Upper lobe of right lung (tissue), 1 donor: ENCODE data around the gene LCE1B. TPM values are rescaled to one million over a fixed set of nuclear protein-coding genes. Genes with fewer than 3 reads are reported as not detected.

ENCODE experiments used
- ATAC-seq: fragments of 200-7000 bp; cut with Tn5 transposase; one replicate; pipeline ENCODE4 v1.9.1; 2020; ENCODE audit warnings: mild to moderate bottlenecking, moderate library complexity
- DNase-seq: peaks from one replicate; pipeline ENCODE4 v3.0.0-alpha.2; 2020
- H3K27ac ChIP-seq: fragments of 200-600 bp; one replicate; pipeline ENCODE4 v1.8.0; 2022
- H3K27me3 ChIP-seq: fragments of 200-600 bp; one replicate; pipeline ENCODE4 v1.8.0; 2022; ENCODE audit warnings: mild to moderate bottlenecking
- H3K36me3 ChIP-seq: fragments of 200-600 bp; one replicate; pipeline ENCODE4 v1.8.0; 2022
- H3K4me1 ChIP-seq: fragments of 200-600 bp; one replicate; pipeline ENCODE4 v1.8.0; 2022
- H3K4me3 ChIP-seq: fragments of 200-600 bp; one replicate; pipeline ENCODE4 v1.8.0; 2022; ENCODE audit warnings: mild to moderate bottlenecking
- H3K9me3 ChIP-seq: fragments of 200-600 bp; one replicate; pipeline ENCODE4 v1.8.0; 2022
- intact Hi-C: fragments of 100-400 bp; cut with DNase I; formaldehyde crosslinking; loops from one replicate; pipeline ENCODE4 v1.11.0; 2022
- total RNA-seq: library from RNA; stranded (reverse); fragmentation: NEBNext Ultra II Directional; extraction: Animal tissue kit (Norgen Biotek cat#: 25700); gene quantifications from one replicate; pipeline ENCODE4 v1.2.1, GENCODE V29; 2021
- TF ChIP-seq, protein P1 (sequence below): fragments of 200-600 bp; IDR thresholded peaks from one replicate; pipeline ENCODE4 v1.8.0; 2022; ENCODE audit warnings: antibody characterized with exemption
- donor health status: DM: no; HTN: yes; CAD: no; lungs with severe emphysema.

The LCE1B gene
- total RNA-seq, 1 donor from 2014 or later: not detected

DNA sequence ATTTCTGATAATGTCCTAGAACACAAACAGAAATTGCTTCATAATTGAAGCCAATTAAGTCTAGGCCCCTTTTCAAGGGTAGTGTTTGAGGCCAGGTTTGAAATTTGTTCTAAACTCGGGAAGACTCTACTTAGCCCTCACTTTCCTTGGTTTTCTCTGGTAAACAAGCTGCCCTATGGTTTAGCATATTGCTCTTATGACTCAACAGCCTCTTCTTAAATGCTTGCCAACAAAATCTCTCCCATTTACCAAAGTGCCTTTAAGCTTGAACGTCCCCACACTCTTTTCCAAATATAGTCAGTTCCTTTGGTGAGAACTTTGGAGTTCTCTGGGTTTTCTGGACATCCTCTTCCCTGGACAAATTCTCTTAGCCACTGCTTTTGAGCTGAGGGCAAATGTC lies 25.1 kb downstream of the LCE1B start:
- no peak for ATAC-seq
- no peaks in the 10 kb centered on the region for H3K27me3 ChIP-seq
- H3K4me1 ChIP-seq: no peaks in the 10 kb centered on the region
- intact Hi-C loops: no loop called here
- no peak overlapping the region for H3K4me3 ChIP-seq
- H3K9me3 ChIP-seq: no peaks in the 10 kb centered on the region
- H3K27ac ChIP-seq: no peak overlapping the region
- DNase-seq: no peak
- TF ChIP-seq, protein P1, sequence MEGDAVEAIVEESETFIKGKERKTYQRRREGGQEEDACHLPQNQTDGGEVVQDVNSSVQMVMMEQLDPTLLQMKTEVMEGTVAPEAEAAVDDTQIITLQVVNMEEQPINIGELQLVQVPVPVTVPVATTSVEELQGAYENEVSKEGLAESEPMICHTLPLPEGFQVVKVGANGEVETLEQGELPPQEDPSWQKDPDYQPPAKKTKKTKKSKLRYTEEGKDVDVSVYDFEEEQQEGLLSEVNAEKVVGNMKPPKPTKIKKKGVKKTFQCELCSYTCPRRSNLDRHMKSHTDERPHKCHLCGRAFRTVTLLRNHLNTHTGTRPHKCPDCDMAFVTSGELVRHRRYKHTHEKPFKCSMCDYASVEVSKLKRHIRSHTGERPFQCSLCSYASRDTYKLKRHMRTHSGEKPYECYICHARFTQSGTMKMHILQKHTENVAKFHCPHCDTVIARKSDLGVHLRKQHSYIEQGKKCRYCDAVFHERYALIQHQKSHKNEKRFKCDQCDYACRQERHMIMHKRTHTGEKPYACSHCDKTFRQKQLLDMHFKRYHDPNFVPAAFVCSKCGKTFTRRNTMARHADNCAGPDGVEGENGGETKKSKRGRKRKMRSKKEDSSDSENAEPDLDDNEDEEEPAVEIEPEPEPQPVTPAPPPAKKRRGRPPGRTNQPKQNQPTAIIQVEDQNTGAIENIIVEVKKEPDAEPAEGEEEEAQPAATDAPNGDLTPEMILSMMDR: no peak
- H3K36me3 ChIP-seq: no peaks in the 10 kb centered on the region

DNA sequence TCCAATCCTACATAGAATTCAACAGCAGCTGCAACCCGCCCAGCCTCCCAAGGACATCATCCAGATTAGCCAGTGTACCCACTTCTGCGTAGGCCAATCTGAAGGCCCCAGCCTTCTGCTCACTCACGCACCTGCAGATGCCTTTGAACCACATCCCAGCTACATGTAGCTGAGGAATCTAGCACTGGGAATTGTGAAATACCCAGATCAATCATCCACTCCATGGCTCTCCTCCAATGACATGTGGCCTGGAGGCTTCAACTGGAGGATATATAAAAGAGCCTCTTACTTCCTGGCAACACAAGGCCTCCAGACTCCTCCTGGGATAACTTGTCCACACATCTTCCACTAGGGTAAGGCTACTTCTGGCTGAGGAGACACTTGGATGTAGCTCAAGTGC lies 30.8 kb downstream of the LCE1B start, which contains the start of gene LCE6A:
TSS of gene LCE6A (plus strand) at position 301 of the 400 bp plus-strand sequence. CDS start 665 bp downstream, outside the sequence.
- no peaks in the 10 kb centered on the region for H3K27me3 ChIP-seq
- TF ChIP-seq, protein P1: no peak
- no peak within 1 kb of the TSS for H3K4me3 ChIP-seq
- H3K9me3 ChIP-seq: no peaks in the 10 kb centered on the region
- H3K27ac ChIP-seq: no peak within 1 kb of the TSS
- intact Hi-C loops: no loop called here
- H3K36me3 ChIP-seq: no peaks in the 10 kb centered on the region
- ATAC-seq (no peak), DNase-seq (no peak)
- no peaks in the 10 kb centered on the region for H3K4me1 ChIP-seq

GRCh38 chr1:152855661-152856060 lies 43.9 kb downstream of the LCE1B start:
- Histone ChIP-seq H3K27me3 (no peaks in the 10 kb centered on the region), H3K36me3 (no peaks in the 10 kb centered on the region), H3K4me1 (no peaks in the 10 kb centered on the region), H3K4me3 (no peak overlapping the region), H3K9me3 (no peaks in the 10 kb centered on the region), H3K27ac (no peak overlapping the region)
- ATAC-seq (no peak), DNase-seq (no peak)
- intact Hi-C loops: no loop called here
- TF ChIP-seq, protein P1: no peak

GRCh38 chr1:152858062-152858461 lies 46.3 kb downstream of the LCE1B start:
- no peaks in the 10 kb centered on the region for H3K36me3 ChIP-seq
- no peaks in the 10 kb centered on the region for H3K9me3 ChIP-seq
- H3K27ac ChIP-seq: no peak overlapping the region
- ATAC-seq (no peak), DNase-seq (no peak)
- no peaks in the 10 kb centered on the region for H3K27me3 ChIP-seq
- H3K4me3 ChIP-seq: no peak overlapping the region
- intact Hi-C loops: no loop called here
- TF ChIP-seq, protein P1: no peak
- no peaks in the 10 kb centered on the region for H3K4me1 ChIP-seq

DNA sequence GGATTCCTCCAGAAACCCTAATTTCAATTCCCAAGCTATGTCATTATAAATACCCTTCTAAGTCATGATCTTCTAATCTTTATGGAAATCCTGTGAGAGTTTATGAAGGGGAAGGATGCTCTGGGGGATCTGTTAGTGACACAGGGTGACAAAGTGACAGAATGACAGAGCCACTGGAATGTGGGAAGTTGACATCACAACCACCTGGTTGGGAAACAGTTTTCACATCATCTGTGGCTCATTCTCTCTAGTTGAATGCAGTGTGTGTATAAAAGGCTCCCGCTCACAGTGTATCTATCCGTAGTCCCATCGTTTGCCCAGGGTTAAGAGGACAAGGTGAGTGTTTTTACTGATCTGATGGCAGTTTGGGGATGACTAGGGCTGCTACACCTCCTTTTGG lies 47.9 kb downstream of the LCE1B start, which contains the start of gene LCE7A:
TSS of gene LCE7A (plus strand) at position 301 of the 400 bp plus-strand sequence. CDS start 702 bp downstream, outside the sequence.
- H3K4me1 ChIP-seq: no peaks in the 10 kb centered on the region
- no peak within 1 kb of the TSS for H3K4me3 ChIP-seq
- H3K27me3 ChIP-seq: no peaks in the 10 kb centered on the region
- H3K27ac ChIP-seq: no peak within 1 kb of the TSS
- DNase-seq (no peak), ATAC-seq (no peak)
- TF ChIP-seq, protein P1: no peak
- no peaks in the 10 kb centered on the region for H3K9me3 ChIP-seq
- intact Hi-C loops: no loop called here
- no peaks in the 10 kb centered on the region for H3K36me3 ChIP-seq

- H3K9me3 ChIP-seq: no peaks in the 10 kb centered on the region
- no peak for ATAC-seq
- TF ChIP-seq, protein P1: no peak
- no peaks in the 10 kb centered on the region for H3K27me3 ChIP-seq
- intact Hi-C loops: no loop called here
- no peak for DNase-seq
- H3K4me1 ChIP-seq: no peaks in the 10 kb centered on the region
- H3K36me3 ChIP-seq: no peaks in the 10 kb centered on the region
- no peak overlapping the region for H3K4me3 ChIP-seq
- H3K27ac ChIP-seq: no peak overlapping the region
These were observed 48.4 kb downstream of the LCE1B start for GRCh38 chr1:152860129-152860528.
